ENCODE data around the gene CXCL12. TPM values are rescaled to one million over a fixed set of nuclear protein-coding genes. Genes with fewer than 3 reads are reported as not detected.

CXCL12 gene
- total and polyA plus RNA-seq, 4 donors = 108 to 637 (median 222) TPM

DNA sequence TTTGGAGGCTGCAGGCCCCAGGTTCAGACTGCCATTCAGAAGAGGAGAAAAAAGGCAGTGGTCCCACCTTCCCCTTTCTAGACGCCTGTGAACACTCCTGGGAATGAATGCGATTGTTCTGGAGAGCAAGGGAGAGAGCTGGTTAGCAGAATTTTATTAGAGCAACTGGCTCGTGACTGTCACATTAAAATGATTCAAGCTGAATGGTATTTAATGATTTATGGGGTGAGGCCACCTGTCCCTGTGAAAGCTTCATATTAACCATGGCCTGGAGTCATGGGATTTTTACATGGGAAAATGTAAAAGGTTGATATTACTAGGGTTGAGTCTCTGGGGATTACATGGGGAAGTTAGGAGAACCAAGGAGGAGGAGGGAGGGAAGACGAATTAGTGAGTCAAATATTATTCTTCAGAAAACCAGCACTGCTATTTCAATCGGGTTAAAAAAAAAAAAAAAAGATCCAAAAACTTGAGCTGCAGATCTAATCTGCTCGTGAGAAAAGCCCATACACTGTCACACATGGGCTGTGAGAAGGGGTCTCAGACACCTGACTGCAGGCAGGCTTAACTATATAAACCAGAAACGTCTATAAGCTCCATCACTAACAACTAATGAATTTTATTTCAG, 8.3 kb downstream of the CXCL12 start:
- Histone ChIP-seq H3K36me3 (ENCODE audit: control insufficient read depth in 1 of 2, insufficient read depth in 2 of 2, low read length in 1 of 2) (peaks cover 0 to 2% of the 10 kb centered on the region in 2 donors), H3K4me1 (ENCODE audit: control insufficient read depth in 1 of 2, insufficient read depth in 2 of 2, low read length in 2 of 2) (no peaks in the 10 kb centered on the region), H3K27me3 (ENCODE audit: control insufficient read depth in 1 of 2, insufficient read depth in 2 of 2, low read length in 1 of 2) (no peaks in the 10 kb centered on the region), H3K4me3 (ENCODE audit: low read length in 2 of 2) (no peak overlapping the region), H3K27ac (ENCODE audit: low read depth in 1 of 2, low read length in 2 of 2) (no peak overlapping the region), H3K9me3 (ENCODE audit: control insufficient read depth, low read length) (no peaks in the 10 kb centered on the region)
- intact Hi-C loops (cut with DNase I) = no loop called here
- peak in 1 of 2 donors; percentile 2 for DNase-seq
- no peak for ATAC-seq (ENCODE audit: low FRiP score)
- WGBS, 2 donors = 58 to 60% methylated on average over 7 of the region's 7 CpGs

DNA sequence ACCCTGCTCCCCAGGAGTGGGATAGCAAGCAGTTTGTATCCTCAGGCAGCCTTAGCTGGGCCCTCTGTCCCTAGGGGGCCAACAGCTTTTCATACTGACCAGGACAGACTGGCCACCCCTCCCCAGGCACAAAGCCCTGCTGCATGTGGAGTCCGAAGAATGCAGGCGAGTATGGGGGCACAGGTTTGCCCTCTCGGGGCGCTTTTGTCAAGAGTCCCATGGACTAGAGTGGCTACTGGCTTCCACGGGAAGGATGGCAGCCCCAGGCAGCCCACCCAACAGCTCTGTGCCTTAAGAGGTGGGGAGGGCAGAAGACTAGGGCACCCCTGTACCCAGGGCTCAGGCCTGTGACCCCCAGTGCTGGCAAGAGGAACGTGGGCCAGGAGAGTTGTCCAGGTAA, 10.7 kb downstream of the CXCL12 start:
- DNase-seq = no peak
- Histone ChIP-seq H3K36me3 (ENCODE audit: control insufficient read depth in 1 of 2, insufficient read depth in 2 of 2, low read length in 1 of 2) (peaks cover 0 to 2% of the 10 kb centered on the region in 2 donors), H3K9me3 (ENCODE audit: control insufficient read depth, low read length) (no peaks in the 10 kb centered on the region), H3K27ac (ENCODE audit: low read depth in 1 of 2, low read length in 2 of 2) (no peak overlapping the region), H3K4me1 (ENCODE audit: control insufficient read depth in 1 of 2, insufficient read depth in 2 of 2, low read length in 2 of 2) (no peaks in the 10 kb centered on the region), H3K4me3 (ENCODE audit: low read length in 2 of 2) (no peak overlapping the region), H3K27me3 (ENCODE audit: control insufficient read depth in 1 of 2, insufficient read depth in 2 of 2, low read length in 1 of 2) (no peaks in the 10 kb centered on the region)
- no peak for ATAC-seq (ENCODE audit: low FRiP score)
- intact Hi-C loops (cut with DNase I) = no loop called here
- 91 to 92% methylated on average over 6 of the region's 6 CpGs for WGBS, 2 donors

DNA sequence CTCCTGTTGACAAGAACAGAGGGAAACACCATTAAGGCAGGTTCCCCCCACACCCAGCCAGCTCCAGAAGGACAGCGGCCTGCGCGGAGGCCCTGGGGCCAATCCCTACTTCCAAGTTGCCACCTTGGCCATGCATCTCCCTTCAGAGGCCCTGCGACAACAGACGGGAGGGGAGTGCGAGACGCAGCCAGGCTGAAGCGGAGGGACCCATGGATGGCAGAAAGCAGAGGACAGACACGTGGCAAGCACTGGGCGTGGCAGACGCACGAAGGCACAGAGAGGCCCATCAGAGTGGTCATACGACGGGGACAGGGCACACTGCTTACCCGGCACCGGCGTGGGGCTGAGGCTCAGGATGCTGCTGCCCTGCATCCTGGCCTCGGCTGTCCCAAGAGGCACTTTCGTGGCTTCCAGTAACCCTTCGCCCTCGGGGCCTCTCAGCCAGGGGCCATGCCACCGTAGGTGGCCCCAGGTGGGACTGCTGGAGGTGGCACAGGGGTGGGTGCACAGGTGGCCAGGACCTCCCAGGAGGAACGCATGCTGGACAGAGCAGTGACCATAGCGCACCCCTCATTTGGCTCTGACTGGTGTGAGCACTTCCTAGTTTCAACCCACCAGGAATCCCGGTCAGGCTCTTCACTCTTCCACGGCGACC, 11.4 kb downstream of the CXCL12 start:
- Histone ChIP-seq H3K36me3 (ENCODE audit: control insufficient read depth in 1 of 2, insufficient read depth in 2 of 2, low read length in 1 of 2) (peaks cover 0 to 2% of the 10 kb centered on the region in 2 donors), H3K27ac (ENCODE audit: low read depth in 1 of 2, low read length in 2 of 2) (no peak overlapping the region), H3K27me3 (ENCODE audit: control insufficient read depth in 1 of 2, insufficient read depth in 2 of 2, low read length in 1 of 2) (no peaks in the 10 kb centered on the region), H3K9me3 (ENCODE audit: control insufficient read depth, low read length) (no peaks in the 10 kb centered on the region), H3K4me1 (ENCODE audit: control insufficient read depth in 1 of 2, insufficient read depth in 2 of 2, low read length in 2 of 2) (no peaks in the 10 kb centered on the region), H3K4me3 (ENCODE audit: low read length in 2 of 2) (no peak overlapping the region)
- ATAC-seq (ENCODE audit: low FRiP score) (no peak), DNase-seq (no peak)
- intact Hi-C loops (cut with DNase I) = no loop called here
- 90 to 94% methylated on average over 26 to 27 of the region's 27 CpGs for WGBS, 2 donors

DNA sequence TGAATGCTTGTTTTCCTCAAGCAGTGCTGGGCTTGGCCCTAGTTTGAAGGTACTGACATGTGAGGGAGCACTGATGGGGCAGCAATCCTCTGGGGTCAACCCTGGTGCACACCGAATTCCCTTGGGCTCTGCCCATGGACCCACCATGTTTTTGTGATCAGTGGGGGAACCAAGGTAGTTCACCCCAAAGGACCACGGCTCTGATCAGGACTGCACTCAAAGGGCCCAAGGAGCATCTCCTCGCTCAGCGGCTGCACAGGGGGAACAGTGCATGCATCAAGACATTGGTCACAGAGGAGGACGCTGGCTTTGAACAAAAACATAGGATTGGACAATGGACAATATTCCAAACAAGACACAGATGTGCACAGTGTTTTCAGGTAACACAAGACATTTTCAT, 12.7 kb downstream of the CXCL12 start:
- Histone ChIP-seq H3K27ac (ENCODE audit: low read depth in 1 of 2, low read length in 2 of 2) (no peak overlapping the region), H3K9me3 (ENCODE audit: control insufficient read depth, low read length) (no peaks in the 10 kb centered on the region), H3K4me1 (ENCODE audit: control insufficient read depth in 1 of 2, insufficient read depth in 2 of 2, low read length in 2 of 2) (no peaks in the 10 kb centered on the region), H3K36me3 (ENCODE audit: control insufficient read depth in 1 of 2, insufficient read depth in 2 of 2, low read length in 1 of 2) (no peaks in the 10 kb centered on the region), H3K27me3 (ENCODE audit: control insufficient read depth in 1 of 2, insufficient read depth in 2 of 2, low read length in 1 of 2) (no peaks in the 10 kb centered on the region), H3K4me3 (ENCODE audit: low read length in 2 of 2) (no peak overlapping the region)
- DNase-seq (peak in 1 of 2 donors; percentile 37), ATAC-seq (ENCODE audit: low FRiP score) (no peak)
- 91 to 92% methylated on average over 5 of the region's 5 CpGs for WGBS, 2 donors
- intact Hi-C loops (cut with DNase I) = no loop called here

DNA sequence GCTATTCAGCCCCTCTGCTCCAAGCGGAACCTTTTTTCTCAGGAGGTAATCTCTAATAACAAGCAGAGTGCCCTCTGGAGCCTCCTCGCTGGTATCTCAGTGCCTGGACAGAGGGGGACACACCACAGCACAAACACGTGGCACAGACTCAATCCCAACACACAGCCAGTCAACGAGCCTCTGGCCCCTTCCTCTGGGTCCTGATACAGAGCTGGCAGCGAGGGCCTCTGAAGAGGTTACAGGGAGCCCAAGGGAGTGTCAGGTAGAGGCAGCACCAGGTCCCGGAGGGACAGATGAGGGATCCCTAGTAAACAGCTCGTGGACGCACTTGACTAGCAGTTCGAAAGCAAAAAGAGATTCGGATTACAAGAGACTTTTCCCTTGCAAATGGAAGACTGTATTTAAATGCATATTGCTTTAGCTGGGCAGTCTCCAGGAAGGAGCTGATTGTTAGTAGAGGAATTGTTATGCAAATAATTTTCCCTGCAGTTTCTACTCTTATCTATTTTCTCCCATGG, 14.1 kb downstream of the CXCL12 start:
- 75 to 76% methylated on average over 10 of the region's 10 CpGs for WGBS, 2 donors
- H3K36me3 ChIP-seq (ENCODE audit: control insufficient read depth in 1 of 2, insufficient read depth in 2 of 2, low read length in 1 of 2) = no peaks in the 10 kb centered on the region
- intact Hi-C loops (cut with DNase I) = no loop called here
- no peak overlapping the region for H3K27ac ChIP-seq (ENCODE audit: low read depth in 1 of 2, low read length in 2 of 2)
- H3K4me3 ChIP-seq (ENCODE audit: low read length in 2 of 2) = no peak overlapping the region
- H3K9me3 ChIP-seq (ENCODE audit: control insufficient read depth, low read length) = no peaks in the 10 kb centered on the region
- DNase-seq = peak in 1 of 2 donors; percentile 35
- H3K27me3 ChIP-seq (ENCODE audit: control insufficient read depth in 1 of 2, insufficient read depth in 2 of 2, low read length in 1 of 2) = no peaks in the 10 kb centered on the region
- no peak for ATAC-seq (ENCODE audit: low FRiP score)
- no peaks in the 10 kb centered on the region for H3K4me1 ChIP-seq (ENCODE audit: control insufficient read depth in 1 of 2, insufficient read depth in 2 of 2, low read length in 2 of 2)

DNA sequence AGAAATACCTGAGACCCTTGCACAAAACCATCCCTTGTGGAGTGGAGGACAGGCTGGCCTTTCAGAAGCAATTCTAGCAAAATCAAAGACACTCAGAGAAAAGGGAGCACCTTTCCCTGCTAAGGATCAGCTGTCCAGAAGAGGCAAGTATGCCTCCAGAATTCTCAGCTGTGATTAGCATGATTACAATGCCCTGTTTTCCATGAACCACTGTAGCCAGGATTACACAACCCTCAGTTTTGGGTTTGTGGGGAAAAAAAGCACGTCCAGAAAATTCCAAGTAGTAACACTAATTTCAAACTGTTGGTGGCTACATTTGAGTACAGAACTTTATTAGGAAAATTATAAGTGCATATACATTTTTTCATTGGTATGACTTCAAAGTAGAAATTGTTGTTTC, 15.0 kb downstream of the CXCL12 start:
- H3K4me3 ChIP-seq (ENCODE audit: low read length in 2 of 2) = no peak overlapping the region
- no peaks in the 10 kb centered on the region for H3K9me3 ChIP-seq (ENCODE audit: control insufficient read depth, low read length)
- ATAC-seq (ENCODE audit: low FRiP score) (no peak), DNase-seq (no peak)
- 81 to 88% methylated on average over 1 of the region's 1 CpG for WGBS, 2 donors
- intact Hi-C loops (cut with DNase I) = no loop called here
- H3K36me3 ChIP-seq (ENCODE audit: control insufficient read depth in 1 of 2, insufficient read depth in 2 of 2, low read length in 1 of 2) = no peaks in the 10 kb centered on the region
- no peak overlapping the region for H3K27ac ChIP-seq (ENCODE audit: low read depth in 1 of 2, low read length in 2 of 2)
- no peaks in the 10 kb centered on the region for H3K27me3 ChIP-seq (ENCODE audit: control insufficient read depth in 1 of 2, insufficient read depth in 2 of 2, low read length in 1 of 2)
- H3K4me1 ChIP-seq (ENCODE audit: control insufficient read depth in 1 of 2, insufficient read depth in 2 of 2, low read length in 2 of 2) = no peaks in the 10 kb centered on the region

DNA sequence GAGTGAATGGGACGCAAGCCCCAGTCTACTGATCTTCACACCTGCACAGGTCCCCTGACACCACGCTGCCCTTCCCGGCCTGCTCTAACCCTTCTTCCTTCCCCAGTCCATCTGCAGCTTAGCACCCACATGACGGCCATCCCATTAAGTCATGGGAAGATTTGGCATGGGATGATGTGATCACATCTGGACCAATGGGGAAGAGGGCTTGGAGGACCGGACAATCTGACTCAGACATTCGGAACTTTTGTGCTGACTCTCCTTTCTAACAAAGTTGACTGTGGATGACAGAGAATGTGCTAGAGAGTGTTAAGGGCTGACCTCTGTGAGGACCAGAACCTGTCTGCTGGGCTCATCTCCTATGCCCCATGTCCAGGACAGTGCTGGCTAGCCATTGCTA, 15.6 kb downstream of the CXCL12 start:
- ATAC-seq (ENCODE audit: low FRiP score) = no peak
- Histone ChIP-seq H3K9me3 (ENCODE audit: control insufficient read depth, low read length) (no peaks in the 10 kb centered on the region), H3K27me3 (ENCODE audit: control insufficient read depth in 1 of 2, insufficient read depth in 2 of 2, low read length in 1 of 2) (no peaks in the 10 kb centered on the region), H3K4me1 (ENCODE audit: control insufficient read depth in 1 of 2, insufficient read depth in 2 of 2, low read length in 2 of 2) (no peaks in the 10 kb centered on the region), H3K27ac (ENCODE audit: low read depth in 1 of 2, low read length in 2 of 2) (no peak overlapping the region), H3K4me3 (ENCODE audit: low read length in 2 of 2) (no peak overlapping the region), H3K36me3 (ENCODE audit: control insufficient read depth in 1 of 2, insufficient read depth in 2 of 2, low read length in 1 of 2) (no peaks in the 10 kb centered on the region)
- DNase-seq = no peak
- WGBS, 2 donors = 89 to 90% methylated on average over 6 of the region's 6 CpGs
- intact Hi-C loops (cut with DNase I) = no loop called here

DNA sequence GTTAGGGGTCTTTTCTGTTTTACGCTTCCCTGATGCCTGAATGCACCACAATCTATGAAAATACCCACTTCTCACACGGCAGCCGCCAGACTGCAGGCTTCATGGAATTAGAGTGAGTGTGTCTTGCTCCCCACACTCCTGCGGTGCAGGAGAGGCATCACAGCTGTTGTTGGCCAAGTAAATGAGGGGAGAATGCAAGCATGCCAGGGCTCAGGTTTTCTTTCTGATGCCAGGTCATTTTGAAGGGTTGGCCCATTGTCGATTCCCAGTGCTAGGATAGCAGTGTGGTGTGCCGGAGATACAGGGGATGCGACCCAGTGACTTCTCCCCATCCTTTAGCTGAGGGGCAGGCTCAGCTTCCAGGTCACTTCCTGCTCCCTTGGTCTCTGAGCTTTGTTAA, 16.3 kb downstream of the CXCL12 start:
- Histone ChIP-seq H3K27me3 (ENCODE audit: control insufficient read depth in 1 of 2, insufficient read depth in 2 of 2, low read length in 1 of 2) (no peaks in the 10 kb centered on the region), H3K4me1 (ENCODE audit: control insufficient read depth in 1 of 2, insufficient read depth in 2 of 2, low read length in 2 of 2) (no peaks in the 10 kb centered on the region), H3K27ac (ENCODE audit: low read depth in 1 of 2, low read length in 2 of 2) (no peak overlapping the region), H3K36me3 (ENCODE audit: control insufficient read depth in 1 of 2, insufficient read depth in 2 of 2, low read length in 1 of 2) (no peaks in the 10 kb centered on the region), H3K4me3 (ENCODE audit: low read length in 2 of 2) (no peak overlapping the region), H3K9me3 (ENCODE audit: control insufficient read depth, low read length) (no peaks in the 10 kb centered on the region)
- WGBS, 2 donors = 74 to 82% methylated on average over 7 of the region's 7 CpGs
- ATAC-seq (ENCODE audit: low FRiP score) (no peak), DNase-seq (no peak)
- intact Hi-C loops (cut with DNase I) = no loop called here
